Neural crest cell (in vitro differentiated cells): ENCODE results near the gene SSBP3. TPM values are rescaled to one million over a fixed set of nuclear protein-coding genes. Genes with fewer than 3 reads are reported as not detected.

Source experiments
- DNase-seq: peaks from one replicate; pipeline ENCODE4 v3.0.0; 2021; ENCODE audit warnings: low read depth, mixed read lengths, low spot score
- H3K27ac Mint-ChIP-seq: one replicate; pipeline ENCODE4 v1.8.0; 2021; ENCODE audit warnings: mild to moderate bottlenecking, mixed read lengths; ENCODE audit not compliant: unreplicated experiment
- H3K27me3 Mint-ChIP-seq: 2 replicates; pipeline ENCODE4 v1.8.0; 2021; ENCODE audit warnings: low read depth, mild to moderate bottlenecking, mixed read lengths
- H3K36me3 Mint-ChIP-seq: 2 replicates; pipeline ENCODE4 v1.8.0; 2021; ENCODE audit warnings: low read depth, mild to moderate bottlenecking, mixed read lengths
- H3K4me1 Mint-ChIP-seq: 2 replicates; pipeline ENCODE4 v1.8.0; 2021; ENCODE audit warnings: mixed read lengths
- H3K4me3 Mint-ChIP-seq: one replicate; pipeline ENCODE4 v1.8.0; 2021; ENCODE audit warnings: mild to moderate bottlenecking, mixed read lengths
- H3K9me3 Mint-ChIP-seq: 2 replicates; pipeline ENCODE4 v1.8.0; 2021; ENCODE audit warnings: mixed read lengths
- total RNA-seq: library from RNA; stranded (reverse); gene quantifications from 2 replicates; pipeline ENCODE4 v1.2.1, GENCODE V29; 2021
- TF ChIP-seq, protein P1 (sequence below): fragments of 200-600 bp; sonication (generic); conservative IDR thresholded peaks from 2 replicates; pipeline ENCODE4 v1.5.0; 2021; ENCODE audit warnings: antibody characterized with exemption, mild to moderate bottlenecking

The SSBP3 gene
- total RNA-seq, 1 donor from 2014 or later = 94.3 TPM

GRCh38 chr1:54262244-54262643 lies 143.9 kb downstream of the SSBP3 start:
- DNase-seq = no peak
- TF ChIP-seq, protein P1, sequence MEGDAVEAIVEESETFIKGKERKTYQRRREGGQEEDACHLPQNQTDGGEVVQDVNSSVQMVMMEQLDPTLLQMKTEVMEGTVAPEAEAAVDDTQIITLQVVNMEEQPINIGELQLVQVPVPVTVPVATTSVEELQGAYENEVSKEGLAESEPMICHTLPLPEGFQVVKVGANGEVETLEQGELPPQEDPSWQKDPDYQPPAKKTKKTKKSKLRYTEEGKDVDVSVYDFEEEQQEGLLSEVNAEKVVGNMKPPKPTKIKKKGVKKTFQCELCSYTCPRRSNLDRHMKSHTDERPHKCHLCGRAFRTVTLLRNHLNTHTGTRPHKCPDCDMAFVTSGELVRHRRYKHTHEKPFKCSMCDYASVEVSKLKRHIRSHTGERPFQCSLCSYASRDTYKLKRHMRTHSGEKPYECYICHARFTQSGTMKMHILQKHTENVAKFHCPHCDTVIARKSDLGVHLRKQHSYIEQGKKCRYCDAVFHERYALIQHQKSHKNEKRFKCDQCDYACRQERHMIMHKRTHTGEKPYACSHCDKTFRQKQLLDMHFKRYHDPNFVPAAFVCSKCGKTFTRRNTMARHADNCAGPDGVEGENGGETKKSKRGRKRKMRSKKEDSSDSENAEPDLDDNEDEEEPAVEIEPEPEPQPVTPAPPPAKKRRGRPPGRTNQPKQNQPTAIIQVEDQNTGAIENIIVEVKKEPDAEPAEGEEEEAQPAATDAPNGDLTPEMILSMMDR = no peak
- H3K27me3 Mint-ChIP-seq = no peaks in the 10 kb centered on the region
- no peak overlapping the region for H3K4me3 Mint-ChIP-seq
- no peaks in the 10 kb centered on the region for H3K36me3 Mint-ChIP-seq
- H3K9me3 Mint-ChIP-seq = no peaks in the 10 kb centered on the region
- no peak overlapping the region for H3K27ac Mint-ChIP-seq
- peaks cover 32% of the 10 kb centered on the region for H3K4me1 Mint-ChIP-seq

- Mint-ChIP-seq H3K4me1 (peaks cover 43% of the 10 kb centered on the region), H3K4me3 (no peak overlapping the region), H3K36me3 (peaks cover 3% of the 10 kb centered on the region), H3K27ac (no peak overlapping the region), H3K9me3 (no peaks in the 10 kb centered on the region), H3K27me3 (no peaks in the 10 kb centered on the region)
- DNase-seq = no peak
- TF ChIP-seq, protein P1 = no peak
Measured at GRCh38 chr1:54260810-54261209, 145.4 kb downstream of the SSBP3 start.

- H3K27me3 Mint-ChIP-seq = no peaks in the 10 kb centered on the region
- DNase-seq = no peak
- TF ChIP-seq, protein P1 = no peak
- peaks cover 3% of the 10 kb centered on the region for H3K36me3 Mint-ChIP-seq
- no peak overlapping the region for H3K27ac Mint-ChIP-seq
- no peak overlapping the region for H3K4me3 Mint-ChIP-seq
- H3K9me3 Mint-ChIP-seq = no peaks in the 10 kb centered on the region
- H3K4me1 Mint-ChIP-seq = peaks cover 43% of the 10 kb centered on the region
Measured at GRCh38 chr1:54259546-54260140, 146.6 kb downstream of the SSBP3 start.

- peak overlapping the region; percentile 28 for H3K27ac Mint-ChIP-seq
- H3K4me1 Mint-ChIP-seq = peaks cover 47% of the 10 kb centered on the region
- H3K27me3 Mint-ChIP-seq = no peaks in the 10 kb centered on the region
- H3K9me3 Mint-ChIP-seq = no peaks in the 10 kb centered on the region
- peaks cover 3% of the 10 kb centered on the region for H3K36me3 Mint-ChIP-seq
- DNase-seq = no peak
- H3K4me3 Mint-ChIP-seq = no peak overlapping the region
- TF ChIP-seq, protein P1 = no peak
Measured at GRCh38 chr1:54257876-54258275, 148.3 kb downstream of the SSBP3 start.

GRCh38 chr1:54257346-54257620 lies 148.9 kb downstream of the SSBP3 start:
- TF ChIP-seq, protein P1 = no peak
- Mint-ChIP-seq H3K9me3 (no peaks in the 10 kb centered on the region), H3K27ac (peak overlapping the region; percentile 82), H3K4me1 (peaks cover 48% of the 10 kb centered on the region), H3K4me3 (peak overlapping the region; percentile 4), H3K27me3 (no peaks in the 10 kb centered on the region), H3K36me3 (peaks cover 3% of the 10 kb centered on the region)
- no peak for DNase-seq
